WTC11 (cell line): Measurements from ENCODE around the gene IGFALS.

Experiments used
- CBFB ChIP-seq: sonication (generic); formaldehyde crosslinking; IDR thresholded peaks from 2 replicates; pipeline ENCODE4 v1.8.1; 2022; ENCODE audit warnings: mild to moderate bottlenecking, low read depth, missing genetic modification reagents
- ELF4 ChIP-seq: sonication (generic); formaldehyde crosslinking; IDR thresholded peaks from 2 replicates; pipeline ENCODE4 v1.8.1; 2022; ENCODE audit warnings: low read depth, mild to moderate bottlenecking, moderate library complexity, missing genetic modification reagents
- MXD4 ChIP-seq: fragments of 250-450 bp; sonication (Bioruptor Pico); IDR thresholded peaks from 2 replicates; pipeline ENCODE4 v1.8.0; 2021; ENCODE audit warnings: mild to moderate bottlenecking, moderate library complexity, borderline replicate concordance
- ZNF121 ChIP-seq: sonication (generic); formaldehyde crosslinking; IDR thresholded peaks from 2 replicates; pipeline ENCODE4 v1.8.0; 2023; ENCODE audit warnings: missing genetic modification reagents
- ZNF138 ChIP-seq: sonication (generic); formaldehyde crosslinking; conservative IDR thresholded peaks from 2 replicates; pipeline ENCODE4 v1.8.1; 2022; ENCODE audit warnings: mild to moderate bottlenecking, moderate library complexity, missing genetic modification reagents
- ZNF232 ChIP-seq: sonication (generic); formaldehyde crosslinking; IDR thresholded peaks from 2 replicates; pipeline ENCODE4 v1.8.0; 2022; ENCODE audit warnings: mild to moderate bottlenecking, missing genetic modification reagents
- ZNF671 ChIP-seq: fragments of 250-450 bp; sonication (Bioruptor Pico); IDR thresholded peaks from 2 replicates; pipeline ENCODE4 v1.8.0; 2021; ENCODE audit warnings: mild to moderate bottlenecking
- TF ChIP-seq, protein P1 (sequence below): fragments of 200-600 bp; IDR thresholded peaks from 2 replicates; pipeline ENCODE4 v1.8.0; 2022; ENCODE audit warnings: antibody characterized with exemption
- TF ChIP-seq, protein P2 (sequence below): sonication (generic); formaldehyde crosslinking; IDR thresholded peaks from 2 replicates; pipeline ENCODE4 v1.8.1; 2023; ENCODE audit warnings: mild to moderate bottlenecking, missing genetic modification reagents, borderline replicate concordance
- TF ChIP-seq, protein P3 (sequence below): sonication (generic); formaldehyde crosslinking; IDR thresholded peaks from 2 replicates; pipeline ENCODE4 v1.8.0; 2022; ENCODE audit warnings: missing genetic modification reagents
- TF ChIP-seq, protein P4 (sequence below): sonication (generic); formaldehyde crosslinking; IDR thresholded peaks from 2 replicates; pipeline ENCODE4 v1.8.1; 2022; ENCODE audit warnings: missing genetic modification reagents, borderline replicate concordance
- TF ChIP-seq, protein P5 (sequence below): sonication (generic); formaldehyde crosslinking; conservative IDR thresholded peaks from 2 replicates; pipeline ENCODE4 v1.8.1; 2022; ENCODE audit warnings: mild to moderate bottlenecking, missing genetic modification reagents
- TF ChIP-seq, protein P6 (sequence below): sonication (generic); formaldehyde crosslinking; IDR thresholded peaks from 2 replicates; pipeline ENCODE4 v1.8.1; 2022; ENCODE audit warnings: low read depth, mild to moderate bottlenecking, moderate library complexity, missing genetic modification reagents, borderline replicate concordance
- TF ChIP-seq, protein P7 (sequence below): sonication (generic); formaldehyde crosslinking; IDR thresholded peaks from 2 replicates; pipeline ENCODE4 v1.8.1; 2023; ENCODE audit warnings: mild to moderate bottlenecking, moderate library complexity, missing genetic modification reagents

DNA sequence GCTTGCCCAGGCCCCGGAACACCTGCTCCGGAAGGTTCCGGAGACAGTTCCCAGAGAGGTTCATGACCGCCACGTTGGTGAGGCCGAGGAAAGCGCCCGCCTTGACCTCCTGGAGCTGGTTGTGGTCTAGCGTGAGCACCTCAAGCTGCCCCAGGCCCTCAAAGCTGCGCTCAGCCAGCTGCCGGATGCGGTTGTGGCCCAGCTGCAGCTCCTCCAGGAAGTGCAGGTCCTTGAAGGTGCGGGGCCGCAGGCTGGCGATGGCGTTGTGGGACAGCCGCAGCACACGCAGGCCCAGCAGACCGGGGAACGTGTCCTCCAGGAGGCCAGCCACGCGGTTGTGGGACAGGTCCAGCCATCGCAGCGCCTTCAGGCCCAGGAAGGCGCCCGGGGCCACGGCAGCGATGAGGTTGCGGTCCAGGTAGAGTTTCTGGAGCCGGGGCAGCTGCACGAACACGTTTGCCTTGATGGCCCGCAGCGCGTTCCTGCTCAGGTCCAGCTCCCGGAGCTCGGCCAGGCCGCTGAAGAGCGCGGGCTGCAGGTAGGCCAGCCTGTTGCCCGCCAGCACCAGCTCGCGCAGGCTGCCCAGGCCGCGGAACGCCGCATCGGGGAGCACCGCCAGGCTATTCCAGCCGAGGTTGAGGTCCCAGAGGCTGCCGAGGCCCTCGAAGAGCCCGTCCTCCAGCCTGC, 2.1 kb downstream of the IGFALS start:
- TF ChIP-seq, protein P1, sequence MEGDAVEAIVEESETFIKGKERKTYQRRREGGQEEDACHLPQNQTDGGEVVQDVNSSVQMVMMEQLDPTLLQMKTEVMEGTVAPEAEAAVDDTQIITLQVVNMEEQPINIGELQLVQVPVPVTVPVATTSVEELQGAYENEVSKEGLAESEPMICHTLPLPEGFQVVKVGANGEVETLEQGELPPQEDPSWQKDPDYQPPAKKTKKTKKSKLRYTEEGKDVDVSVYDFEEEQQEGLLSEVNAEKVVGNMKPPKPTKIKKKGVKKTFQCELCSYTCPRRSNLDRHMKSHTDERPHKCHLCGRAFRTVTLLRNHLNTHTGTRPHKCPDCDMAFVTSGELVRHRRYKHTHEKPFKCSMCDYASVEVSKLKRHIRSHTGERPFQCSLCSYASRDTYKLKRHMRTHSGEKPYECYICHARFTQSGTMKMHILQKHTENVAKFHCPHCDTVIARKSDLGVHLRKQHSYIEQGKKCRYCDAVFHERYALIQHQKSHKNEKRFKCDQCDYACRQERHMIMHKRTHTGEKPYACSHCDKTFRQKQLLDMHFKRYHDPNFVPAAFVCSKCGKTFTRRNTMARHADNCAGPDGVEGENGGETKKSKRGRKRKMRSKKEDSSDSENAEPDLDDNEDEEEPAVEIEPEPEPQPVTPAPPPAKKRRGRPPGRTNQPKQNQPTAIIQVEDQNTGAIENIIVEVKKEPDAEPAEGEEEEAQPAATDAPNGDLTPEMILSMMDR: no peak
- TF ChIP-seq ZNF121 (CRISPR knock-in tag) (no peak), ELF4 (CRISPR knock-in tag) (no peak), CBFB (CRISPR knock-in tag) (no peak), ZNF232 (CRISPR knock-in tag) (no peak), ZNF138 (CRISPR knock-in tag) (no peak), ZNF671 (CRISPR knock-in tag) (no peak), MXD4 (CRISPR knock-in tag) (no peak)
- TF ChIP-seq, protein P2, sequence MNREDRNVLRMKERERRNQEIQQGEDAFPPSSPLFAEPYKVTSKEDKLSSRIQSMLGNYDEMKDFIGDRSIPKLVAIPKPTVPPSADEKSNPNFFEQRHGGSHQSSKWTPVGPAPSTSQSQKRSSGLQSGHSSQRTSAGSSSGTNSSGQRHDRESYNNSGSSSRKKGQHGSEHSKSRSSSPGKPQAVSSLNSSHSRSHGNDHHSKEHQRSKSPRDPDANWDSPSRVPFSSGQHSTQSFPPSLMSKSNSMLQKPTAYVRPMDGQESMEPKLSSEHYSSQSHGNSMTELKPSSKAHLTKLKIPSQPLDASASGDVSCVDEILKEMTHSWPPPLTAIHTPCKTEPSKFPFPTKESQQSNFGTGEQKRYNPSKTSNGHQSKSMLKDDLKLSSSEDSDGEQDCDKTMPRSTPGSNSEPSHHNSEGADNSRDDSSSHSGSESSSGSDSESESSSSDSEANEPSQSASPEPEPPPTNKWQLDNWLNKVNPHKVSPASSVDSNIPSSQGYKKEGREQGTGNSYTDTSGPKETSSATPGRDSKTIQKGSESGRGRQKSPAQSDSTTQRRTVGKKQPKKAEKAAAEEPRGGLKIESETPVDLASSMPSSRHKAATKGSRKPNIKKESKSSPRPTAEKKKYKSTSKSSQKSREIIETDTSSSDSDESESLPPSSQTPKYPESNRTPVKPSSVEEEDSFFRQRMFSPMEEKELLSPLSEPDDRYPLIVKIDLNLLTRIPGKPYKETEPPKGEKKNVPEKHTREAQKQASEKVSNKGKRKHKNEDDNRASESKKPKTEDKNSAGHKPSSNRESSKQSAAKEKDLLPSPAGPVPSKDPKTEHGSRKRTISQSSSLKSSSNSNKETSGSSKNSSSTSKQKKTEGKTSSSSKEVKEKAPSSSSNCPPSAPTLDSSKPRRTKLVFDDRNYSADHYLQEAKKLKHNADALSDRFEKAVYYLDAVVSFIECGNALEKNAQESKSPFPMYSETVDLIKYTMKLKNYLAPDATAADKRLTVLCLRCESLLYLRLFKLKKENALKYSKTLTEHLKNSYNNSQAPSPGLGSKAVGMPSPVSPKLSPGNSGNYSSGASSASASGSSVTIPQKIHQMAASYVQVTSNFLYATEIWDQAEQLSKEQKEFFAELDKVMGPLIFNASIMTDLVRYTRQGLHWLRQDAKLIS (CRISPR knock-in tag): no peak
- TF ChIP-seq, protein P3, sequence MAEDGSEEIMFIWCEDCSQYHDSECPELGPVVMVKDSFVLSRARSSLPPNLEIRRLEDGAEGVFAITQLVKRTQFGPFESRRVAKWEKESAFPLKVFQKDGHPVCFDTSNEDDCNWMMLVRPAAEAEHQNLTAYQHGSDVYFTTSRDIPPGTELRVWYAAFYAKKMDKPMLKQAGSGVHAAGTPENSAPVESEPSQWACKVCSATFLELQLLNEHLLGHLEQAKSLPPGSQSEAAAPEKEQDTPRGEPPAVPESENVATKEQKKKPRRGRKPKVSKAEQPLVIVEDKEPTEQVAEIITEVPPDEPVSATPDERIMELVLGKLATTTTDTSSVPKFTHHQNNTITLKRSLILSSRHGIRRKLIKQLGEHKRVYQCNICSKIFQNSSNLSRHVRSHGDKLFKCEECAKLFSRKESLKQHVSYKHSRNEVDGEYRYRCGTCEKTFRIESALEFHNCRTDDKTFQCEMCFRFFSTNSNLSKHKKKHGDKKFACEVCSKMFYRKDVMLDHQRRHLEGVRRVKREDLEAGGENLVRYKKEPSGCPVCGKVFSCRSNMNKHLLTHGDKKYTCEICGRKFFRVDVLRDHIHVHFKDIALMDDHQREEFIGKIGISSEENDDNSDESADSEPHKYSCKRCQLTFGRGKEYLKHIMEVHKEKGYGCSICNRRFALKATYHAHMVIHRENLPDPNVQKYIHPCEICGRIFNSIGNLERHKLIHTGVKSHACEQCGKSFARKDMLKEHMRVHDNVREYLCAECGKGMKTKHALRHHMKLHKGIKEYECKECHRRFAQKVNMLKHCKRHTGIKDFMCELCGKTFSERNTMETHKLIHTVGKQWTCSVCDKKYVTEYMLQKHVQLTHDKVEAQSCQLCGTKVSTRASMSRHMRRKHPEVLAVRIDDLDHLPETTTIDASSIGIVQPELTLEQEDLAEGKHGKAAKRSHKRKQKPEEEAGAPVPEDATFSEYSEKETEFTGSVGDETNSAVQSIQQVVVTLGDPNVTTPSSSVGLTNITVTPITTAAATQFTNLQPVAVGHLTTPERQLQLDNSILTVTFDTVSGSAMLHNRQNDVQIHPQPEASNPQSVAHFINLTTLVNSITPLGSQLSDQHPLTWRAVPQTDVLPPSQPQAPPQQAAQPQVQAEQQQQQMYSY (CRISPR knock-in tag): no peak
- TF ChIP-seq, protein P4, sequence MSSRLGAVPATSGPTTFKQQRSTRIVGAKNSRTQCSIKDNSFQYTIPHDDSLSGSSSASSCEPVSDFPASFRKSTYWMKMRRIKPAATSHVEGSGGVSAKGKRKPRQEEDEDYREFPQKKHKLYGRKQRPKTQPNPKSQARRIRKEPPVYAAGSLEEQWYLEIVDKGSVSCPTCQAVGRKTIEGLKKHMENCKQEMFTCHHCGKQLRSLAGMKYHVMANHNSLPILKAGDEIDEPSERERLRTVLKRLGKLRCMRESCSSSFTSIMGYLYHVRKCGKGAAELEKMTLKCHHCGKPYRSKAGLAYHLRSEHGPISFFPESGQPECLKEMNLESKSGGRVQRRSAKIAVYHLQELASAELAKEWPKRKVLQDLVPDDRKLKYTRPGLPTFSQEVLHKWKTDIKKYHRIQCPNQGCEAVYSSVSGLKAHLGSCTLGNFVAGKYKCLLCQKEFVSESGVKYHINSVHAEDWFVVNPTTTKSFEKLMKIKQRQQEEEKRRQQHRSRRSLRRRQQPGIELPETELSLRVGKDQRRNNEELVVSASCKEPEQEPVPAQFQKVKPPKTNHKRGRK: no peak
- TF ChIP-seq, protein P5, sequence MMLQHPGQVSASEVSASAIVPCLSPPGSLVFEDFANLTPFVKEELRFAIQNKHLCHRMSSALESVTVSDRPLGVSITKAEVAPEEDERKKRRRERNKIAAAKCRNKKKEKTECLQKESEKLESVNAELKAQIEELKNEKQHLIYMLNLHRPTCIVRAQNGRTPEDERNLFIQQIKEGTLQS (CRISPR knock-in tag): no peak
- TF ChIP-seq, protein P6, sequence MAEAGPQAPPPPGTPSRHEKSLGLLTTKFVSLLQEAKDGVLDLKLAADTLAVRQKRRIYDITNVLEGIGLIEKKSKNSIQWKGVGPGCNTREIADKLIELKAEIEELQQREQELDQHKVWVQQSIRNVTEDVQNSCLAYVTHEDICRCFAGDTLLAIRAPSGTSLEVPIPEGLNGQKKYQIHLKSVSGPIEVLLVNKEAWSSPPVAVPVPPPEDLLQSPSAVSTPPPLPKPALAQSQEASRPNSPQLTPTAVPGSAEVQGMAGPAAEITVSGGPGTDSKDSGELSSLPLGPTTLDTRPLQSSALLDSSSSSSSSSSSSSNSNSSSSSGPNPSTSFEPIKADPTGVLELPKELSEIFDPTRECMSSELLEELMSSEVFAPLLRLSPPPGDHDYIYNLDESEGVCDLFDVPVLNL (CRISPR knock-in tag): no peak
- TF ChIP-seq, protein P7, sequence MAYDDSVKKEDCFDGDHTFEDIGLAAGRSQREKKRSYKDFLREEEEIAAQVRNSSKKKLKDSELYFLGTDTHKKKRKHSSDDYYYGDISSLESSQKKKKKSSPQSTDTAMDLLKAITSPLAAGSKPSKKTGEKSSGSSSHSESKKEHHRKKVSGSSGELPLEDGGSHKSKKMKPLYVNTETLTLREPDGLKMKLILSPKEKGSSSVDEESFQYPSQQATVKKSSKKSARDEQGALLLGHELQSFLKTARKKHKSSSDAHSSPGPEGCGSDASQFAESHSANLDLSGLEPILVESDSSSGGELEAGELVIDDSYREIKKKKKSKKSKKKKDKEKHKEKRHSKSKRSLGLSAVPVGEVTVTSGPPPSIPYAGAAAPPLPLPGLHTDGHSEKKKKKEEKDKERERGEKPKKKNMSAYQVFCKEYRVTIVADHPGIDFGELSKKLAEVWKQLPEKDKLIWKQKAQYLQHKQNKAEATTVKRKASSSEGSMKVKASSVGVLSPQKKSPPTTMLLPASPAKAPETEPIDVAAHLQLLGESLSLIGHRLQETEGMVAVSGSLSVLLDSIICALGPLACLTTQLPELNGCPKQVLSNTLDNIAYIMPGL (CRISPR knock-in tag): no peak
